GM18867 (cell line): ENCODE results near the gene PTPRG.
A peak's percentile ranks its signal among the peaks of the same experiment; 100 is the strongest.

Experiments
- ATAC-seq: cut with Tn5 transposase; IDR thresholded peaks from one replicate; pipeline ENCODE4 v1.9.1; 2021; ENCODE audit warnings: mild to moderate bottlenecking, moderate library complexity; ENCODE audit not compliant: unreplicated experiment

Gene PTPRG

DNA sequence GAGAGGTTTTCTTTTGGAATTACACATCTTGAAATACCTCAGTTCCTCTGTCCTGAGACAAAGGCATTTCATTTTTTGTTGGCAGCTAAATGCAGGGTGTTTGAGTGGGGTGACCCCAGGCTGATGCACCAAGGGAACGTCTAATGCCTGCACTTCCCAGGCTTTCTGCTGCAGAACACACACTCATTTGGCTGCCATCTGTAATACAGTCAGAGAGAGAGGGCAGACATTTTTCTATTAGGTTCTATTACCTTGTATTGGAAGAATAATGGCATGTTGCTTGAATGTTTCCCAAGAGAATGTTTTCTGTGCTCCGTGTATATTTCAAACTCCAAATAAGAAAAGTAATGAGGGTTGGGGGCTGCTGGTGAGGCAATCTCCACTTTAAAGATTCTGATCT lies 87.1 kb downstream of the PTPRG start:
- no peak for ATAC-seq

DNA sequence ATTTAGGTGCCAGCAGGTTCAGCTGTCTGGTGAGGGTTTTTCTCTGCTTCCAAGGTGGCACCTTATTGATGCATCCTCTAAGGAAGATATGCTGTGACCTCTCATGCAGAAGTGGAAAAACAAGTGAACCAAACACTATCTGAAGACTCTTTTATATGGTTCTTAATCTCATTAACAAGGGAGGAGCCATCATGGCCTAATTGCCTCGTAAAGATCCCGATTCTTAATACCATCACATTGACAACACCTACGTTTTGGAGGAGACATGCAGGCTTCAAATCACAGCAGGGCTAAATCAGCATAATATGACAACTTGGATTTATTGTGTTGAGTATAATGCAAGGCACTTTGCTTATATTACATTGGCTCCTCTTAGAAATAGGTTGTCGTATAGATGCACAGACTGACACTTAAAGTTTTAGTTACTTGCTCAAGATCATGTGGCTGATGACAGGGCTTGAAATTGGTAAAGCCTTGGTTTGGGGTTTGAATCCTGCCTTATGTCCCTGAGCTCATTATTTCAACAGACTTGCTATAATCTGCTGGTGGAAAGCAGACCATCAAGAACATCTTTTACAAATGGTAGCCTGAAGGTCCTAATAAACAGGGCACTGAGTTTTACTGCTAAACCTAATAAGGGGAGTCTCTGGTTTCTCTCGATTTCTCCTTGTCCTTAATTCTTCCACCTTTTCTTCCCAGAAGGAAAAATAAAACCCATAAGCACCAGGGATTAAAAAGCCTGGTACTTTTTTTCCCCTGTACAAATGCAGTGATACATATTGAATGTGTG lies 88.2 kb downstream of the PTPRG start:
- no peak for ATAC-seq

DNA sequence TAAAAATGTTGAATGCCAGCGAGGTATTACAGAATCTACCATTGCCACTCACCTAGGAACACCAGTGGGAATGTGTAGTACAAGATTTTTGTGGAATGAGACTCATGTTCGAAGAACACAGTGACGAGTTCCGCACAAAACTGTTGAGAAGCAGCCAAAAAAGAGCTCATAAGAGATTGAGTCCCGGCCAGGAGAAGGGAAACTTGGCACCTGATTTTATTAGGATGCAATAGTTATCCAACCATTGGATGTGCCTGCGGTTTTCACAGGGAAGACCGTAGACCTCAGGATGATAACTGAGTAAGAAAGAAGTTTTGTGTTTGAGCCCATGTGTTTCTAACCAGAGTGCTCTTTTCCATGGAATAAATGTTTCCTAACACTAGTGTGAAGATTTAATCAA lies 88.9 kb downstream of the PTPRG start:
- ATAC-seq = no peak

DNA sequence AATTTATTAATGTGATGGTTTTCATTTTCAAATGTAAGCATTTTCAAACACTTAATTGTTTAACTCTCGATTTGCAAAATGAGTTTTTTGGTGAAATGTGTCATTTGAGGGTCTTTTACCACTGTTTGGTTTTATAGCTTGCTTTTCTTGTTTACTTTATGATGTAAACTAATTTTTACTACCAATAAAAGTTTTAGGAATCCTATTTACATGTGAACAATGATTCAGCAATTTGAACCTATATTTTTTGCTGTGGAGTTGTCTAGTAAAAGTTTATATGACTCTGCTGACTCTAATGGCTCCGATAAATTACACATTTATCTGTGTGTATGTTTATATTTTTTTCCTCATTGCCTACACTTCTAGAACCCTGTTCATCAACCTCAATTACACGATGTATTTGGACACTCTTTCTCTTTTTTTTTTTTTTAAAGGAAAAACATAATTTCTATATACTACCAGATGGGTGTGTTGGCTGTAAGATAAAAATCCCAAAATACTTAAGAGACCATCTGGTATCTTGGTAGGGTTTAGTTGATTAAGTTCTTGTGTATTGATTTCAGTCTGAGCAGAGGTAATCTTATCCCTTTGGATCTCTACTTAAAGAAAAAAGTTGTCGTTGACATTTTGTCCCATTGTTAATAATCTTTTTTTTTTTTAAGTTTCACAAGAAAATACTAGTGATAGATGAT lies 89.5 kb downstream of the PTPRG start:
- no peak for ATAC-seq

DNA sequence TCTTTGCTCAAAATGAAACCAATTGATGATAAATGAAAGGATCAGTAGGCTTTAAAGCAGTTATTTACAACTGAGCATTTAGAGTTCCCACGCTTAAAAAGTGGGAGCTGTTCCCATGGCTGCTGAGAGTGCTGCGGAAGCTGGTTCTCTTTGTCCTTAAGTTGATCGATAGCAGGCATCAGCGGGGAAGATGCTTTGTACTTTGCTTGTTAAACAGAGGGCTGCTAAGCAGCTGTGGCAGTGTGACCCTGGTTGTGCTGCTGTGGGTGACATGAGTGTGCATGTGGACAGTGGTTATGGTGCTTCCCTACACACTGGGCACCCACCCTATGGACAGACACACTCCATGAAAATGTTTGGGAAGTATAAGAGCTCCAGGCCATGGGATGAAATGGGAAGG lies 96.3 kb downstream of the PTPRG start:
- ATAC-seq = no peak

DNA sequence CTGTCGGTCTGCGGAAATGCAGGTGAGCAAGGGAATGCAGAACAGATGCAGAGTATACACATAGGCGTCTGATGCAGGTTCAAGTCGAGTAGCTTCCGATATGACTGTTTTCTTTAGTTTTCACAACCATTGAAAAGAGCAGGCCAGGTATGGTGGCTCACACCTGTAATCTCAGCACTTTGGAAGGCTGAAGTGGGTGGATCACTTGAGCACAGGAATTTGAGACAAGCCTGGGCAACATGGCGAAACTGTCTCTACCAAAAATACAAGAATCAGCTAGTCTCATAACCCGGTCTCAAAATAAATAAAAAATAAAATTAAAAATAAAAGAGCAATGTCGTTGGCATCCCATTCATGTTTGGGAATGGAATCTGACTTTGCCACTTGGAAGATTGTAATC lies 101.5 kb downstream of the PTPRG start:
- ATAC-seq = no peak

DNA sequence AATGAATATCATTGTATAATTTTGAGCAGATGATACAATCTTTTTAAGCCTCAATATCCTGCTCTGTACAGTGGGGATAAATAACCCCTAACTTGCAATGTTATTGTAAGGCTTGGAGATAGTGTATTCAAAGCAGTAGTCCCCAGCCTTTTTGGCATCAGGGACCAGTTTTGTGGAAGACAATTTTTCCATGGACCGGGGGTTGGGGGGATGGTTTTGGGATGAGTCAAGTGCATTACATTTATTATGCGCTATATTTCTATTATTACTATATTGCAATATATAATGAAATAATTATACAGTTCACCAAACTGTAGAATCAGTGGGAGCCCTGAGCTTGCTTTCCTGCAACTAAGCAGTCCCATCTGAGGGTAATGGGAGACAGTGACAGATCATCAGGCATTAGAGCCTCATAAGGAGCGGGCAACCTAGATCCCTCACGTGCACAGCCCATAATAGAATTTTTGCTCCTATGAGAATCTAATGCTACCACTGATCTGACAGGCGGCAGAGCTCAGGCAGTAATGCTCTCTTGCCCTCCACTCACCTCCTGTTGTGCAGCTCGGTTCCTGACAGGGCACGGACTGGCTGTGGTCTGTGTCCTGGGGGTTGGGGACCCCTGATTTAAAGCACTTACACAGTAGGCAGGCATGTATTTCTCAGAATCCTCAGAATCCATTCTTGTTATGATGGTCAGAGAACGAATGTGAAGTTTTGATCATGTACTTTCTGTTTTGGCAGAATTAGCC lies 102.2 kb downstream of the PTPRG start:
- no peak for ATAC-seq

DNA sequence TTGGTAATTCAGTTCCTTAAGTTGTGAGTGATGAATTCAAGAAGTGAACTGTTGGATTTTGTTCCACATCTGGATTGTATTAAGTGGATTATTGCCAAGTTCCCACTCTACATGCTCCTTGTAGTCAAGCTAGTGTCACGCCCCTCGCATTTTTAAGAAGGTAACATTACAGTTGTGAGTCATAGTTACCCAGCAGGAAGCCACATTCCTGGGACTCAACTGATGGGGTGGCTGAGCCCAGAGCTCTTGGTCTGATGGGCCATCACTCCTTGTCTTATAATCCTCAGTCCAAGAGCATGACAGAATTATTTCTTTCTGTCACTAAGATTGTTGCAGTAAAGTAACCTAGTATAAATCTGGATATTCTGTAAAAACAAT lies 102.7 kb downstream of the PTPRG start:
- ATAC-seq = no peak

DNA sequence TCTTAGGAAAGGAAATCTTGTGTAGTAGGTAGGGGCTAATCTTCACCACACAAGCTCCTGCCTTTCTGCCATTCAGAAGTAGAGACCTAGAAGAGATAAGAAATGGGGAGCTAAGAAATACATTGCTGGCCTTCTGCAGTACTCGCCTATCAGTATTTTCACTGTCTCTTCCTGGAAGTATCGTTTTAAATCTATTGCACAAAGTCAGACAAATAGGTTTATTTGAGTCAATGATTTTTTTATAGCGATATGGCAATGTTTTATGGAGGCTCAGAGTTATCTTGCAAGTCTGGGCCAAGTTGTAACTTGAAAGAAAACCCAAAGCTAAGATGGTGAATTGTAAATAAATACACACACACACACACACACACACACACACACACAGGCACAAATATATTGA lies 103.8 kb downstream of the PTPRG start:
- no peak for ATAC-seq

DNA sequence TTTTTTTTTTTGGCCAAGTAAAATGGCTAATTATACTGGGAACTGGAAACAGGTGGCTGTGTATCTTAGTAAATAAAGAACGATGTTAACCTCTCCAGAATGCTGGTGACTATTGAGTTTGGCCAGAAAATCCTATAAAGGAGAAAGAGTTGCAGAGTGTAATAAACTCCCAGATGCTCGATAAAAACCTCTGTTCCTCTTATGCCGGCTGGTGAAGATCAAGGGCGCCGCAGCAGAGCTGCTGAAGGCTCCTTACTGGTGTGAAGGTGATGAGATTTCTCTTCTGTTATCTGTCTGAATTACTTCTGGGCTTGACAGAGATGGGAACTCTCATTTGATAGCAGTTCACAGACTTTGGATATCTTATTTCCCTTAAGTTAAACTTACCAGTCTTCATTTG lies 104.6 kb downstream of the PTPRG start:
- no peak for ATAC-seq

DNA sequence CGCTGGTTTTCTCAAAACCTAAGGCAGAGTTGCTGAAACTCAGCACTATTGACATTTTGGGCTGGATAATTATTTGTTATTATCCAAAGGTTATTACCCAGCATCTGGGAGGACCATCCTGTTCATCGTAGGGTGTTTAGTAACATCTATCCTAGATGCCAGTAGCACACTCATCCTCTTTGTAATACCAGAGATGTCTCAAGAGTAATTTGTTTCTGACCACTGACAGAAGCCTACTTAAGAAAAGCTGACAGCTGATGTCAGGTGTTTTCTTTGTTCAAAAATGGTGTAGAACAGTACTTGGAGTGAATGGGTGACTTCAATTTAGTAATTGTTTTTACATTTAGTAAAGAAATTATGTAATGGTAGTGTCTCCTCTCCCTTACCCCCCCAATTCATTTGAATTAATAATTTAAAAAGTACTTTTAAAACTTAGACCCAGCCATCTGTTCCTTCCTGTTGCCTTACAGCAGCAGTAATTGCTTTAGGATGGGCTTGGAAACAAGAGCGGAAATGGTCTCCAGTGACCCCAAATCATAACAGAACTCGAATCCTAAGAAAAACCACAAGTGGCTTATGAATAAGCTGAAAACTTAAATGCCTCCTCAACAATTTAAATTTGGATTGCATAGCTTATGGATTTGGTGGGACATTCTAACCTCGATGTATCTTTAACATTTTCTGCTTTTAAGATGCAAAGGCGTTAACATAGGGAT lies 105.4 kb downstream of the PTPRG start:
- no peak for ATAC-seq

DNA sequence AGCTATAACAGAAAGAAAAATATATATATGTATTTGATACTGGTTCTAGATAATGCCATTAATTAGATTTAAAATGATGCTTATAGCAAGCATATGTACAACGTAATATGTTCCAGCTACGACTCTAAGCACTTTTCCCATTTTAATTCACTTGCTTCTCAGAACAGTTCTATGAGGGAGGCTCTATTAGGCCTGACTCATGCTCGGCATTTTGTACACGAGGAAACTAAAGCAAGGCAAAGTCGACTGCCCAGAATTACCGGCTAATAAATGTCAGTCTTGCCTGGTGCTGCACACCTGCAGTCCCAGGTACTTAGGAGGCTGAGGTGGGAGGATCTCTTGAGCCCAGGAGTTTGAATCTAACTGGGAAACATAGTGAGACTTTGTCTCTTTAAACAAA lies 106.0 kb downstream of the PTPRG start:
- no peak for ATAC-seq

DNA sequence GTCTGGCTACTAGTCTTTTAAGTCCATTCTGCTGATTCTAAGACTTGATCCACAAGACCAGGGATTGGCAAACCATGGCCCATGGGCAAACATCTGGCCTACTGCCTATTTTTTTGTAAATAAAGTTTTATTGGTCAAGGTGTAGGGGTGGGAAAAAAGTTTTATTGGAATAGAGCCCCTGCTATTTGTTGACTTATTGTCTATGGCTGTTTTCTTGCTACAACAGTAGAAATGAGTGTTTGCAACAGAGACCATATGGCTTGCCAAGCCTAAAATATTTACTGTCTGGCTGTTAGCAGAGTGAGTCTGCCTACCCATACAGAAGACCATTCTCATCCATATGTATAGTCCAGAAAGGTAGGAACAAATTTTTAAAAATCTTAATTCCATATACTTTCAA lies 106.4 kb downstream of the PTPRG start:
- ATAC-seq = no peak

DNA sequence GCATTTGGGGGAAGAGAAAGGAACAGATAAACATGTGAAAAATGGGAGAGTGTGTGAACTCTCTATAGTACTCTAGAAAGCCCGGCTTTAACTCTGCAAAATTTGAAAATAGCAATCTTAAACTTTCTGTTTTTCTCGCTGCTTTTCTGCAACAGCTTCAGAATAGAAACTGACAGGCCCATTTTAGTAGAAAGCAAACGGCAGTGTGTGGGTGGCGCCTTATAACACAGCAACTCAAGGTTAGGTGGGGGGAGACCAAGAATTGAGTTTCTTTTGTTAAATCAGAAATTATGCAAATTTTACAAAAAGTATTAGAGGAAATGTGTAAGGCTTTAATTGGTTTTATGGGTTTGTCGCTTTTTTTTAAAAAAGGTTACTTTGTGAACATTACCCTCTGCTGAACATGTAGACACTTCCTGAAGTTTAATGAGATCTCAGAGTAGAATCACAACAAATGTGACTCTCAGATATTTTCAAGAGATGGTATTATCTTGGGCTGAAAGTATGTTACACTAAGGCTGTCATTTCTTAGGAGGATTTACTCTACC lies 107.0 kb downstream of the PTPRG start:
- peak; percentile 71 for ATAC-seq

DNA sequence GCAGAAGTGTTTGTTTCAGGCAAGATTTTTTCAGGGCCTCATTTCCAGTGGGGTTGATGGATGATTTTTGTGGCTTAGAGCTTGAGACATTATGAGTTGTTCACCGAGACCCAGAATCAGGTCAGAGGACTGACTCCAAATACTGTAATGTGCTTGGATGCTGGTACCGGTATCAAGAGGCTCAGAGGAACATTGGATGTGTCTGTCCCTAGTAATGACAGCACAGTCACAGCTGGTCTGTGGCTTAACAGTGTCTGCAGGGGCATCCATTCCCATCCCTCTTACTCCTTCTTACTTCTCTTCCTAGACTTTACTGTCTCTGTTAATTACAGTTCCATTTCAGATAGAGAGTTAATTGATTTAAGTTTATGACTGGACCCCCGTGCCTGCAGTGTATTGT lies 107.8 kb downstream of the PTPRG start:
- ATAC-seq = no peak

DNA sequence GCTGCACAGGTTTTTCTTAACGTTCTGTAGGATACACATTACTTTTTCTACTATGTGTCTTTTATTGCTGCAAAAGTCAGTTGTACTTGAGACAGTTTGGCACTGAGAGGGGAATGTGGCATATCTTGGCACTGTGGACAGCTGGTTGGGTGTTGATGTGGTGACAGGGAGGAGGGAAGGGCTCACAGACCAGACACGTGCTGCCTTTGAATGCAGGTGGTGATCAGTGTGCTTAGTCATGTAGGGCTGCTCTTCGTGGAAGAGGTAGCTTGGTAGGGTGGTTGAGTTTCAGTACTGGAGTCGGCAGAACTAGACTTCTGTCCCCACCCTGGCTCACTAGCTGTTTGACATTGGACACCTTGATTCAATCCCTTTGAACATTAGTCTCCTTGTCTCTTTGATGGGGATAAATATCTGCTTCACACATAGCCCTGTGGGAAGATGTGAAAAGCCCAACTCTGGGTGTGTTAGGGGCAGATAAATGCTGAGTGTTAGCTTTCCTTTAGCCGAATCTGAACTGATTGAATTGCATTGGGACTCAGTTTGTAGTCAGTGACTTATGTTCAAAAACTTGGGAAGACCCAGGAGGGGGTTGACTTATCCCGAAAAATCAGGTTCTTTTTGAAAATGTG lies 108.4 kb downstream of the PTPRG start:
- peak; percentile 85 for ATAC-seq

DNA sequence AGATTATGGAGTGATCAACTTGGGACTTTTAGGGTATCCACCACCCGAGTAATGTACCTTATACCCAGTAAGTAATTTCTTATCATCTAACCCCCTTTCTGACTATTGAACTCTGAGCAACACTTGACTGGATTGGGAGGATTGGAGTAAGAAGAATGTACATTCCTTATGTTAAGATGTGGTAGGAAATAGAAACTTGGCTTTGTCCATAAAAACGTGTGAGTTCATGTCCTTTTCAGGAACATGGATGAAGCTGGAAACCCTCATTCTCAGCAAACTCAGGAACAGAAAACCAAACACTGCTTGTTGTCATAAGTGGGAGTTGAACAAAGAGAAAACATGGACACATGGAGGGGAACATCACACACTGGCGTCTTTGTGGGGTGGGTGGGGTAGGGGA lies 112.3 kb downstream of the PTPRG start:
- ATAC-seq = no peak

DNA sequence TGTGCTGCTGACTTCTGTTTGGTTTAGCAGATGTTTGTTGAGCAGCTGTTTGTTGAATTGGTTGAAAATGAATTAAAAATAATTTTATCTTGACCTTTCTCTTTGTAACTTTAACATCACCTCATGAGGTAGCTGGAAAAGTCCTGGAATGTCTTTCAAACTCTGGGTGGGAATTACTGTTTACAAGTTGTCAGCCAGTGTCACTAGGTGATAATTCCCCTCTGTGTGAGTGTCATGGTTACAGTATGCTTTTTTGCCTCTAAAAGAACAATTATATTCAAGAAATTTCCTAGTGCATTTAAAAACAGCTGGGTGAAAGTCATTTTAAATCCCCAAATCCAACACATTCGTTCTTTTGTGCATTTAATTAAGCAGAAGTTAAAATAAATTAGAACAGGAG lies 113.2 kb downstream of the PTPRG start:
- ATAC-seq = no peak

DNA sequence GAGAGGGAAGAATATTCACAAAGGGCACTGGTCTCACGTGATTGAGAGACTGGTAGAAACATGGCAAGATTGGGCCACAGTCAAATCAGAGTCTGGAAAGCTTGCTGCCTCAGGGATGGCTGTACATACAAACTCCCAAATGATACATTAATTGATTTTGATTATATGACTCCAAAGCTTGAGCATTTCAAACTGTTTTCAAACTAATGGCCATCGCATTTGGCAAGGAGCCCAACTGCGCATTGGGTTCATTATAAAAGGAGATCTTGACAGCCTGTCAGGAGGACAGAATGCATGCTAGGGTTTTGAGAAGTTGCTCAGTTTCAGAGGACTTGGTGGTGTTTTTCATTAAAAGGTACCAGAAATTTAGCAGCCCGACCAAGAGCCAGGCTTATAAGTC lies 117.7 kb downstream of the PTPRG start:
- ATAC-seq = no peak

DNA sequence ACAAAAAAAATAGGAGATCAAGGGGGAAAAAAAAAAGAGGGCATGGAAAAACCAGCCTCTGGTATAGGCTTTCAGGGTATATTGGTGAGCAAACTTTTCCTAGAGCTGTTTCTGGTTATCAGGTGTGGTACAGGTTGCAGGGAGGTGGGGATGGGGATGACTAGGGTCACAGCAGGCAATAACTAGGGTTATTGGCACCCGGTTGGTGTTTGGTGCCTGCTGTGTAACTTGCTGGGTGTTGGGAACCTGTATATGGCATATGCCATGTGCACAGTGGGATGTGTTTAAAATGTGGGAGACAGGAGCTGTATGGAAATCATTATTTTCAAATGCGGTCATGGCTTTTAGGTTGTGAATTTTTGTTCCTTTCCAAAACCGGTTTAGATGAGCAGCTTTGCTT lies 119.2 kb downstream of the PTPRG start:
- no peak for ATAC-seq

DNA sequence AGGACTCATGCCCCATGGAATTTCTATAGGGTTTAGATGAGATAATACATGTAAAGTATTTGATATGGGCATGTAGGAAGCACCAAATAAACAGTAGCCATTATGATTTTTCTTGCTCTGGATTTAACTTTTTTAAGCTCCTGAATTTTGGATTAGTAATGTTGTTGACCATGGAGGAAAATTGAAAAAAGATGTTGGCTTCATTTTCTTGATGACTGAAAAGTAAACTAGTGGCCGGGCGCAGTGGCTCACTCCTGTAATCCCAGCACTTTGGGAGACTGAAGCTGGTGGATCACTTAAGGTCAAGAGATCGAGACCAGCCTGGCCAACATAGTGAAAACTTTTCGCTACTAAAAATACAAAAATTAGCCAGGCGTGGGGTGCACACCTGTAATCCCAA lies 120.3 kb downstream of the PTPRG start:
- ATAC-seq = no peak
